K562 (cell line): ENCODE measurements around the gene KLHDC2. TPM values are rescaled to one million over a fixed set of nuclear protein-coding genes. Genes with fewer than 3 reads are reported as not detected.

Experiments used
- ATAC-seq: fragments of 200-7000 bp; cut with Tn5 transposase; 3 replicates; pipeline ENCODE4 v1.9.1; 2020; ENCODE audit warnings: moderate library complexity
- BruUV-seq: library from RNA; stranded (reverse); fragments of 400-500 nt; replicated peaks from 2 replicates; lab custom pipeline; 2021; lab: Mats Ljungman, UMichigan
- CTCF ChIA-PET: fragments of 300-600 bp; formaldehyde crosslinking; extraction: SDS; loops from one replicate; lab custom pipeline; 2021; ENCODE audit warnings: low intra/inter-chr PET ratio; lab: Yijun Ruan, JAX
- POLR2A ChIA-PET: fragments of 300-600, 350-650 bp; sonication (Branson Sonifier 250); formaldehyde crosslinking; extraction: SDS; loops from one replicate; lab custom pipeline; 2021; ENCODE audit warnings: antibody characterized with exemption, inconsistent platforms; lab: Yijun Ruan, JAX
- DNase-seq, 4 experiments: peaks; one replicate each; pipeline versions ENCODE4 v3.0.0 to v3.0.0-alpha.2; 2011 to 2018; ENCODE audit warnings: low spot score in 3 of 4, mixed read lengths in 3 of 4; ENCODE audit errors: extremely low read depth in 1 of 4
- FAIRE-seq: peaks from 2 replicates; lab custom pipeline; 2011; peaks lifted over from hg19 to GRCh38; lab: Jason Lieb, UNC
- H2AFZ ChIP-seq: 2 replicates; pipeline ENCODE4 v1.6.0; 2011; ENCODE audit warnings: low read depth, low read length, control low read depth, inconsistent platforms
- H3K27ac ChIP-seq: fragments of 200-600 bp; 3 replicates; pipeline ENCODE4 v1.8.0; 2011; ENCODE audit warnings: low read depth, mild to moderate bottlenecking, control low read depth, inconsistent platforms, low read length, moderate library complexity, mixed read lengths; ENCODE audit errors: extremely low read depth
- H3K27me3 ChIP-seq, 2 experiments: fragments of 300-600 bp in 1 of 2; 2 replicates in 1 of 2; 3 replicates in 1 of 2; pipeline versions ENCODE4 v1.6.0 to v1.8.0; 2011; ENCODE audit warnings: inconsistent platforms in 2 of 2, low read length in 2 of 2, mild to moderate bottlenecking in 1 of 2, mixed read lengths in 1 of 2, moderate library complexity in 1 of 2; ENCODE audit not compliant: control insufficient read depth in 2 of 2, insufficient read depth in 2 of 2
- H3K36me3 ChIP-seq: fragments of 300-600 bp; 3 replicates; pipeline ENCODE4 v1.8.0; 2011; ENCODE audit warnings: mild to moderate bottlenecking, low read length, inconsistent platforms; ENCODE audit not compliant: control insufficient read depth, insufficient read depth
- H3K4me1 ChIP-seq, 2 experiments: fragments of 200-600 bp in 1 of 2; replicated peaks in 1 of 2; 2 replicates in 1 of 2; 3 replicates in 1 of 2; pipeline versions ENCODE4 v1.5.1 to v1.8.0; 2011; ENCODE audit warnings: inconsistent platforms in 2 of 2, low read length in 2 of 2, mild to moderate bottlenecking in 1 of 2, mixed read lengths in 1 of 2, moderate library complexity in 1 of 2; ENCODE audit not compliant: control insufficient read depth in 2 of 2, insufficient read depth in 2 of 2
- H3K4me2 ChIP-seq: 2 replicates; pipeline ENCODE4 v1.6.1; 2011; ENCODE audit warnings: low read length, control low read depth, inconsistent platforms, mixed read lengths; ENCODE audit not compliant: insufficient read depth
- H3K4me3 ChIP-seq: fragments of 200-600 bp; sonication (generic), shearing (Covaris generic); 2 replicates; pipeline ENCODE4 v1.5.1; 2016; ENCODE audit warnings: control low read depth, inconsistent platforms
- H3K79me2 ChIP-seq: fragments of 200-600 bp; 3 replicates; pipeline ENCODE4 v1.8.0; 2011; ENCODE audit warnings: low read length, inconsistent platforms; ENCODE audit not compliant: control insufficient read depth, insufficient read depth
- H3K9ac ChIP-seq, 2 experiments: 2 replicates each; pipeline versions ENCODE4 v1.6.0 to v1.6.1; 2011; ENCODE audit warnings: low read depth in 2 of 2, low read length in 2 of 2, control low read depth in 1 of 2, inconsistent platforms in 1 of 2, mild to moderate bottlenecking in 1 of 2, mixed read lengths in 1 of 2; ENCODE audit not compliant: insufficient read depth in 1 of 2
- H3K9me1 ChIP-seq: one replicate; pipeline ENCODE4 v1.6.0; 2011; ENCODE audit warnings: inconsistent platforms, mild to moderate bottlenecking, low read length, moderate library complexity; ENCODE audit not compliant: control insufficient read depth, insufficient read depth
- H3K9me3 ChIP-seq: replicated peaks from 2 replicates; pipeline ENCODE4 v1.5.1; 2011; ENCODE audit warnings: low read depth, low read length, inconsistent platforms; ENCODE audit not compliant: control insufficient read depth, insufficient read depth
- H4K20me1 ChIP-seq: replicated peaks from 2 replicates; pipeline ENCODE4 v1.6.1; 2011; ENCODE audit warnings: low read length, inconsistent platforms, mixed read lengths; ENCODE audit not compliant: control insufficient read depth, insufficient read depth
- C11orf30 ChIP-seq: fragments of 450-650 bp; IDR thresholded peaks from 2 replicates; pipeline ENCODE4 v1.6.1; 2016; ENCODE audit warnings: low read depth, mild to moderate bottlenecking
- DPF2 ChIP-seq: fragments of 450-650 bp; IDR thresholded peaks from 2 replicates; pipeline ENCODE4 v1.6.1; 2016
- MXI1 ChIP-seq: IDR thresholded peaks from 2 replicates; pipeline ENCODE4 v1.6.1; 2011; ENCODE audit warnings: low read depth, mild to moderate bottlenecking, improper control_type of control experiment, low read length
- NCOA1 ChIP-seq: fragments of 450-650 bp; IDR thresholded peaks from 2 replicates; pipeline ENCODE4 v1.6.1; 2016; ENCODE audit warnings: low read depth
- THRAP3 ChIP-seq: fragments of 450-650 bp; IDR thresholded peaks from 2 replicates; pipeline ENCODE4 v1.6.1; 2016; ENCODE audit warnings: mild to moderate bottlenecking, inconsistent platforms, borderline replicate concordance
- ZNF143 ChIP-seq: sonication (generic); formaldehyde crosslinking; IDR thresholded peaks from 2 replicates; pipeline ENCODE4 v1.9.0; 2022; ENCODE audit warnings: mild to moderate bottlenecking, missing genetic modification reagents
- ZNF263 ChIP-seq: sonication (generic); formaldehyde crosslinking; IDR thresholded peaks from 2 replicates; pipeline ENCODE4 v1.8.0; 2022; ENCODE audit warnings: mild to moderate bottlenecking, missing genetic modification reagents, borderline replicate concordance
- ZZZ3 ChIP-seq: fragments of 450-650 bp; IDR thresholded peaks from 2 replicates; pipeline ENCODE4 v1.6.1; 2016; ENCODE audit warnings: antibody characterized with exemption, mild to moderate bottlenecking, moderate library complexity
- WGBS: fragments of 100-300 bp; shearing (Covaris generic); methylation state at CpG from one replicate; pipeline ENCODE4 v1.1.6; 2016; ENCODE audit warnings: low coverage, mixed read lengths; ENCODE audit not compliant: insufficient coverage; ENCODE audit errors: missing lambda C conversion rate; 5-methylcytosine and 5-hydroxymethylcytosine counted together
- in situ Hi-C: fragments of 300-500 bp; cut with MboI; formaldehyde crosslinking; loops from 4 replicates; pipeline ENCODE4 v1.15.0; 2018; ENCODE audit warnings: inconsistent platforms, mixed read lengths
- intact Hi-C: fragments of 100-400 bp; cut with micrococcal nuclease; formaldehyde crosslinking; loops from 2 replicates; pipeline ENCODE4 v1.14.2; 2022
- polyA plus RNA-seq, 8 experiments: library from polyadenylated mRNA; depleted of rRNA in 4 of 8; stranded (reverse) in 5 of 8; unstranded in 3 of 8; fragments of >200 nt; fragmentation: Nextera tagmentation in 2 of 8; fragmentation: Illumina TruSeq in 1 of 8; extraction: Ambion mirVana in 2 of 8; extraction: Trizol in 1 of 8; gene quantifications; 2 replicates each; pipeline versions ENCODE4 v1.2.1 to v1.2.3, GENCODE V29; 2011 to 2014; ENCODE audit warnings: inconsistent platforms in 1 of 8, missing spikeins in 1 of 8
- total RNA-seq, 7 experiments: library from RNA; depleted of rRNA in 6 of 7; stranded (reverse); fragments of >200 nt in 6 of 7; fragmentation: Illumina TruSeq in 2 of 7; extraction: Trizol in 2 of 7; gene quantifications; 2 replicates each; pipeline versions ENCODE4 v1.2.1 to v1.2.3, GENCODE V29; 2011 to 2021; ENCODE audit warnings: low replicate concordance in 1 of 7
- TF ChIP-seq, protein P1 (sequence below): fragments of 250-450 bp; sonication (Bioruptor Pico); IDR thresholded peaks from 2 replicates; pipeline ENCODE4 v1.8.0; 2021; ENCODE audit warnings: mild to moderate bottlenecking, moderate library complexity

The KLHDC2 gene
- total and polyA plus RNA-seq, 9 of the 15 experiments (the other 6 are each of a cell fraction or from before 2014, with no cell fraction given), result 6.3 to 41.7 (median 20.0) TPM

DNA sequence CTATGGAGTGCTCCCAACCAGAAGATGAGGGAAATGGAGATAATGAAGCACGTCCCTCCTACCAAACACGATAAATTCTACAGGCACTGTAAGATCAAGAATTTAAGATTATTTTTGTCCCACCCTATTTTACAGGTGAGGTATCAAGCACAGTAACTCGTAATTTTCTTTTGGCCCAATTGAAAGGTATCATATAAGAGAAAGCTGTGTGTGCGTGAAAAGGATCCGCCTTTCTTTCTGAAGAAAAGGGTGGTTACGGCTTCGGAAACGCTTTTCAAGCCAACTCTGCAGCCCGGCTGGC, 733 bp upstream of the KLHDC2 start:
- H3K9me3 ChIP-seq, result no peaks in the 10 kb centered on the region
- peak overlapping the region; percentile 91 for H2AFZ ChIP-seq
- peak overlapping the region; percentile 99 for H3K27ac ChIP-seq
- DNase-seq, result no peak
- no TSS peak for BruUV-seq
- peak overlapping the region; percentile 91 to 94 for H3K9ac ChIP-seq
- WGBS, result 0% methylated on average over 9 of the region's 9 CpGs
- no peaks in the 10 kb centered on the region for H3K36me3 ChIP-seq
- ChIA-PET CTCF (no interaction called here), POLR2A (interaction anchor here (0.6 to 5.4 kb wide), 11 partner anchors 14 to 460 kb away, joined by 3 to 31 read pairs (median 5); partner anchors contain the start of genes DNAAF2, KLHDC1 and POLE2)
- peak overlapping the region; percentile 79 for H3K4me2 ChIP-seq
- TF ChIP-seq NCOA1, result no peak
- TF ChIP-seq, protein P1, sequence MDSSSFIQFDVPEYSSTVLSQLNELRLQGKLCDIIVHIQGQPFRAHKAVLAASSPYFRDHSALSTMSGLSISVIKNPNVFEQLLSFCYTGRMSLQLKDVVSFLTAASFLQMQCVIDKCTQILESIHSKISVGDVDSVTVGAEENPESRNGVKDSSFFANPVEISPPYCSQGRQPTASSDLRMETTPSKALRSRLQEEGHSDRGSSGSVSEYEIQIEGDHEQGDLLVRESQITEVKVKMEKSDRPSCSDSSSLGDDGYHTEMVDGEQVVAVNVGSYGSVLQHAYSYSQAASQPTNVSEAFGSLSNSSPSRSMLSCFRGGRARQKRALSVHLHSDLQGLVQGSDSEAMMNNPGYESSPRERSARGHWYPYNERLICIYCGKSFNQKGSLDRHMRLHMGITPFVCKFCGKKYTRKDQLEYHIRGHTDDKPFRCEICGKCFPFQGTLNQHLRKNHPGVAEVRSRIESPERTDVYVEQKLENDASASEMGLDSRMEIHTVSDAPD, result no peak
- TF ChIP-seq DPF2, result no peak
- no peak for TF ChIP-seq C11orf30
- TF ChIP-seq ZNF263 (CRISPR knock-in tag), result 0 out of 2 replicates have a peak, but pooled peaks have one; percentile 19
- TF ChIP-seq ZZZ3, result no peak
- no peak for TF ChIP-seq THRAP3
- 0 out of 2 replicates have a peak, but pooled peaks have one; percentile 23 for TF ChIP-seq MXI1
- TF ChIP-seq ZNF143, result no peak
- no peaks in the 10 kb centered on the region for H4K20me1 ChIP-seq
- ATAC-seq, result no peak
- intact Hi-C loops (loop anchor here (5.0 kb wide), 1 partner anchor 135 kb away; no protein-coding TSS in a partner anchor), in situ Hi-C loops (loop anchor here (5.0 kb wide), 1 partner anchor 80 kb away; the partner anchor contains the start of gene POLE2)
- H3K4me1 ChIP-seq, result peaks cover 17 to 20% of the 10 kb centered on the region in 2 experiments; a peak in 4 of 5 replicates
- no peak for FAIRE-seq
- H3K9me1 ChIP-seq, result no peaks in the 10 kb centered on the region
- H3K27me3 ChIP-seq, result no peaks in the 10 kb centered on the region
- peak overlapping the region; percentile 93 for H3K4me3 ChIP-seq
- H3K79me2 ChIP-seq, result peaks cover 32% of the 10 kb centered on the region
